ENCODE measurements around the gene SORCS1.

Gene SORCS1

DNA sequence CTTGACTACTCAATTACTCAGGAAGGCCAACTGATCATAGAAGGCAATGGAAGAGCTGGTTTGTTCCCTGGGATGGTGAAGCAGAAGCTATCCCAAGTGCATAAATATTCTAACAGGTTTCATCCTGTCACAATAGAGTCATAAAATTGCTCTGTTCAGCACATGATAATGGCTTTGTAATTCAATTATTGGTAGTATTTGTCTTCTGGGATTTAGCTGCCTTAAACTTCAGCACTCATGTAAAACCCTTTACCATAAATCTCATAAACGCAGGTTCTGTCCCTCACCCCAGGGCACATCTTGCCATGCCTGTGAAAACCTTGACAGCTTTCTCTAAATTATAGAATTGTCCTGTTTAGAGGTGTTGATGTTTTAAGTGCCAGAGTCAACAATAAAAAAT lies 417.6 kb downstream of the SORCS1 start:
- DNase-seq (ENCODE audit: low spot score) = no peak

DNA sequence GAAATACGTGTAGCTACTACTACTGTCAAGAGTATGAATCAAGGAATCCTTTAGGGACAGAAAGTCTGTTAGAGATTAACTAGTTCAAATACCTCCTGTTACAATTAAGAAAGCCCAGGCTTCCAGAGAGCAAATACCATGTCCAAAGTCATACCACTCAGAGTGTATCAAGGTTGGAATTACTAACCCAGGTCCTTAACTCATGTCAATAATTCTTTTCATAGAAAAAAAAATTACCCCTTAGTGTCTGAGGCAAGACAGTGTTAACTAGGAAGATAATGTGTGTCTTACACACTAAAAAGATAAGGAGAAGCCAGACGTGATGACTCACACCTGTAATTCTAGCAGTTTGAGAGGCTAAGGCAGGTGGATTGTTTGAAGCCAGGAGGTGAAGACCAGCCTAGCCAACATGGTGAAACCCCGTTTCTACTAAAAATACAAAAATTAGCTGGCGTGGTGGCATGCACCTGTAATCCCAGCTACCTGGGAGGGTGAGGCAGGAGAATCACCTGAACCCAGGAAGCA lies 423.4 kb downstream of the SORCS1 start:
- no peak for DNase-seq (ENCODE audit: low spot score)

DNA sequence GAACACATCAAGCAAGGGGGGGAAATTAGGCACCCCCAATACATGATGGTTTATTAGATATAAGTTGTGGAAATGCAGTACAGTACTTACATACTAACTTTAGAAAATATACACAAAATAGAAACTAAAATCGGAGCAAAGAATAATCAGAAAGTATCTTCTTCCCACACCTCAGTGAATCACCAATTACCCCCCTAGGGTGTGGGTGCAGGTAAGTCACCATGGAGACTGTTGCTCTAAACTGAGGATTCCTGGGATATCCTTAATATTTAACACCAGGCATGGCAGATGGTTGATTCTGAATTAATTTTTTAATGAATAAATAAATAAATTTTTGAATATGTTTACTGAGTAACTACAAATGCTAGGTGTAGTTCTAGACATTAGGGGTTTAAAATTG lies 424.4 kb downstream of the SORCS1 start:
- no peak for DNase-seq (ENCODE audit: low spot score)

DNA sequence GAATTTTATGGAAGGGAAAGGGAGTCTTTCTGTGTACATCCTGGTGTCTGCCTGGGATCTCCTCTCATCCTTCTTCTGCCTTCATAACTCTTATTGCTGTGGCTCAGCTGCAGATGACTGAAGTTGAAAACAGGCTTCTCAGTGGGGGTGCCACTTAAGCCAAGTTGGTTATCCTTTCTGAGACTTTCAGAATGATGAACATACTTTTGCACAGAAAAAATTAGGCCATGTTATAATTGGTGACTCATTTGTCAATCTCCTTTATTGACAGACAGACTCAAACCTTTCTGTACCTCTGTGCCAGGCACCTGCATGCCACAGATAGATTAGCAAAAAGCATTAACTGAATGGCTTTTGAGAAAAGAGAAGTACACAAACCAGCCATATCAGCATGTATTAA lies 430.3 kb downstream of the SORCS1 start:
- no peak for DNase-seq (ENCODE audit: low spot score)

DNA sequence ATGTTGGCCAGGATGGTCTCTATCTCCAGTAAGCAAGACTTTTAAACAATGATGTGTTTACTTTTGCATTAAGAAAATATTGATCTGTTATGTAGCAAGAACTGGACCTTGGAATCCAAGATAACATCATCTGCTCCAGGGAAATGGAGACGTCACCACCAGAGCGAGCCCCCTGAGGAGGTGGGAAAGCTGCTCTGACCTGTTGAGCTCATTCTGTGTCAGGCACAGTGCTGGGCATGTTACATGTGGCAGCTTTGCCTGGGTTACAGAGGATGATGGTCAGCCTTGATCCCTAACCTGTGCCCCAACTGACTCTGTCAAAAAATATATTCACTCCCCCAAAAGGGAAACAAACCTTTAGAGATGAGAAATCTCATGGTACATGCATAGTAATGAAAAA lies 436.3 kb downstream of the SORCS1 start:
- DNase-seq (ENCODE audit: low spot score) = no peak

DNA sequence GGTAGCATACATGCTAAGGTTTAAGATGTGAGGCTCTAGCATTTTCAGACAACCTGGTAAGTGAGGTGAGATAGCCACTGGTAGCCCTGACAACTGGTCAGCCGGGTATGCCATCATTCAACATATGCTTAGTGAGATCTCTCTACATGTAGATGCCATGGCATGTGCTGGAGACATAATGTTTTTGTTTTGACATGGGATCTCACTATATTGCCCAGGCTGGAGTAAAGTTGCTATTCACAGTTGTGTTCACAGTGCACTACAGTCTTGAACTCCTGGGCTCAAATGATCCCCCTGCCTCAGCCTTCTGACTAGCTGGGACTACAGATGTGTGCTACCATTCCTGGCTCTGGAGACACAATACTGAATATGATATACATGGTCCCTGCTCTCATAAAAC lies 437.3 kb downstream of the SORCS1 start:
- no peak for DNase-seq (ENCODE audit: low spot score)

DNA sequence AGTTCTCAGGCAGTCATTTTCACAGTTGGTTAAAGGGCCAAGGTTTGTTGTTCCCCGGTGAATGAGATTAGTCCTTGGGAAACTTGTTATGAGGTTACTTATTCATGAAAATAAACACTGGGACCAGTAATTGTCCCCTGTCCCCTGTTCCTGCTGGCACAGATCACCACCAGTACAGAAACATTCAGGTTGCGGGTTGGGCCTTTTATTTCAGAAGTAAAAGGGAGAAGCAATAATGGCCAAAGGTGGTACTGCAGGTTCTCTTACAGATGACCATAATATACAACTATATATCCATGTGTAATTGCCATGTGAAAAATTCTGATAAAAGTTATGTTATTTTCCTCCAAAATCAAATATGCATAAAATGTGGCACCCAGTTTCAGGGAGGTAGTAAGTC lies 442.0 kb downstream of the SORCS1 start:
- no peak for DNase-seq (ENCODE audit: low spot score)

DNA sequence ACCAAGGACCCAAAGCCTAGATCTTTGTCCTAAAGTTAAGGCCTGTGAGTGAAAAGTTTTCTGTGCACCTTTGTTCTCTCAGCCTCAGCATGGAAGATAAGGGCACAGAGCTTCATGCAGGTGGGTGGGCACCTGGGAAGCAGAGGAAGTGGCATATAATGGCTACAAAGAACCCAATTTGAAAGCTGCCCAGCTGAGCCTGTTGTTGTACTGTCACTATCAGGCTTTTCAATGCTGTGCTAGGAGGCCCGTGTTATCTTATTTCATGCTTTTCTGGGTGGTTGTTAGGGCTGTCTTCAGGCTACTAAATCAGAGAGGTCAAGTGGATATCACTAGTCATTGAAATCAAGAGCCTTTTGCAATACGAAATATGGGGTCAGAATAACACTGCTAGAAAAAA lies 443.8 kb downstream of the SORCS1 start:
- DNase-seq (ENCODE audit: low spot score) = no peak

DNA sequence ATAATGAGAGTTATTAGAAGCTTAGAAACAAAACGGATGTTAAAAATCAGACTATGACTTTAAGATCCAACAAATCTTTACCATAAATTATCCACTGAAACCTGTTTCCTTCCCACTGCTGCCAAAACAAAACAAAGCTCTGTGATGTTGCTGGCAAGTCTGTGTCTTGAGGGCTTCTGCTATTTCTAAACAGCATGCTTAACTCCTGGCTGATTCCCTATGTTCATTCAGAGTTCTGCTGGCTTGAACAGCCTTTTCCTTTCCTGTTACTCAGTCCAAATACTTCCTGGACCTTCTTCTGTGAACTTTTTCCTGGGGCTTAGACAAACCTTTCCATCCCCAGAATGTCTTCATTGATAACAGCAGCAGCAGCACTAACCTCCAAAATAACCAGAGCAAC lies 448.1 kb downstream of the SORCS1 start:
- DNase-seq (ENCODE audit: low spot score) = no peak

DNA sequence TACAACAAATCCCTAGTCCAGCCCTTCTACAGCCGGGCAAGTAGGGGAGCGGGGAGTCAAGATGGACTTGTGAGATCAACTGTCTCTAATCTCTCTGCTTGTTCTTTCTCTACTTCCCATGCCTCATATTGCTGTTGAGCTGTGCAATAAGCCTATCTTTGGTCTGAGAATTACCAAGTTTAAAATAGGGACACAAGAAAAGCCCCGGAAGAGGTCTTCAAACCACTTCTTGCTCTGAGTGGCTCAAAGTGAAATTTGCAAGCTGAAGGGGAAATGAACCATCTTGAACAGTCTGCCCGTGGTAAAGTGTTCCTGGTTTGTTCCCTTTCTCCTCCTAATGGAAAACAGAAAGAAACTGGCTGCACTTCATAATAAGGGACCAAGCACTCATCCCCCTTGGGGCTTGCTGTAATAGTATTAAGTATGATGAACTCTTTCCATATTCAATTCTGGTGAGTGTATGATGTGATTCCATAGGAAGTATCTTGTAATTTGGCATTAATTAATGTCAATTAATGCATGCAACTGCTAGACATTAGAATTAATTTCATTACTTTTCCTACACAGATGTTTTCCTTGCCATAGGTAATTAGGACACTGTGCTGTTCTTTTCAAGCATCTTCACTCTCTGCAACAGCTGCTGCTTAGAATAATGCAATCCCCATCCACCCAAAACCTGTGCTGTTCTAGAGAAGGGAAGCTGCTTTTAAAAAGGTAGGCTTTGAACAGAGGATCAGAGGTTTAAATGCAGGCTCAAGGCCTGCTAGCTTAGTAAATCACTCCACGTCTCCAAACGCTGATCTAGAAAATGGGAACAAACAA lies 449.6 kb downstream of the SORCS1 start:
- DNase-seq (ENCODE audit: low spot score) = peak; percentile 50

DNA sequence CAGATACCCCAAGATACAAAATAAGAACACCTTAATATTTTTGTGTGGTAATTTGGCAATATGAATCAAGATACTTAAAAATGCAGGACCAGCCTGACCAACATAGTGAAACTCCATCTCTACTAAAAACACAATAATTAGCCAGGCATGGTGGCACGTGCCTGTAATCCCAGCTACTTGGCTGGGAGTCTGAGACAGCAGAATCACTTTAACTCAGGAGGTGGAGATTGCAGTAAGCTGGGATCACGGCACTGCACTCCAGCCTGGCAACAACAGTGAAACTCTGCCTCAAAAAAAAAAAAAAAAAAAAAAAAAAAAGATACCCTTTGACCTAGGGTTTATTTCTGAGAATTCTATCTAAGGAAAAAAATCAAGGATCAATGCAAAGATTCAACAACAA lies 450.7 kb downstream of the SORCS1 start:
- no peak for DNase-seq (ENCODE audit: low spot score)

DNA sequence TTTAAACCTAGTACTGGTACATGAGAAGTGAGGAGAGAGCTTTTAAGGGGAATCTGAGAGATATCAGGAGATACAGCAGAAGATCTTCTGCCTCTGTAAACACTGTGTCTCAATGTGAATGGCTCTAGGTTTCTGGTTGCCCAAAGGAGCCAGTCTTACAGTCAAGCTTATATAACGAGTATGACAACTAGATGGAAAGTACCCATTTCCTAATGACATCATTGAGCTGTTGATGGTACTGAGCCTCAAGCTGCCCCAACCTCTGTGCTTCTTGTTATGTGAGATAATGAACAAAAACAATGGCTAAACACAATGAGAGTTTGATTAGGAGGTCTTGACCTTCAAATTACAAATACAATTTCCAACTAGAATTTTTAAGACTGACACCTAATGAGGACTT lies 451.5 kb downstream of the SORCS1 start:
- no peak for DNase-seq (ENCODE audit: low spot score)

DNA sequence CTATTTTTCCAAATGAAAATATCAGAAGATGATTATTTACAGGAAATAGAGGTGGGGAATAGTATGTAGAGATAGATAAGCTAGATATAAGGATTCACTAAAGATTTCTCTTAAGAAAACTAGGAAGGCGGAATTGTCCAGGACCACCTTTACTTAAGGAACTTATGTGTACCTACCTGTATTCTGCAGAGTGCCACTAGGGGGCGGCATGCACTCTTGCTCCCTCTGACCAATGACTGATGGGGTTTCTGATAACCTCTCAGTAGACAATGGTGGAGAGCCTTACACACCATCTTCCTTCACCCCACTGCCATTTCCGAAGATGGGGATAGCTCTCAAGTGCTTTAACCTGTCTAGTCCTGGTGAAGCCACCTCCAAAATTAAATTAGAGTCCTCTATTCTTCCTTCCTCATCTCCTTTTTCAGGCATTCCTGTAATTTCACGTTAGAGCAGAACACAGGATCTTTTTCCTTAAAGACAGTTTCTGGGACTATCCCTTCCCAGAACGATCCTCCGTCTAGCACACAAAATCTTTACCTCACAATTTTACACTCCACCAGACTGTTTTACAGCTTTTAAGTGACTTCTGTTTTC lies 453.1 kb downstream of the SORCS1 start:
- DNase-seq (ENCODE audit: low spot score) = peak; percentile 22

DNA sequence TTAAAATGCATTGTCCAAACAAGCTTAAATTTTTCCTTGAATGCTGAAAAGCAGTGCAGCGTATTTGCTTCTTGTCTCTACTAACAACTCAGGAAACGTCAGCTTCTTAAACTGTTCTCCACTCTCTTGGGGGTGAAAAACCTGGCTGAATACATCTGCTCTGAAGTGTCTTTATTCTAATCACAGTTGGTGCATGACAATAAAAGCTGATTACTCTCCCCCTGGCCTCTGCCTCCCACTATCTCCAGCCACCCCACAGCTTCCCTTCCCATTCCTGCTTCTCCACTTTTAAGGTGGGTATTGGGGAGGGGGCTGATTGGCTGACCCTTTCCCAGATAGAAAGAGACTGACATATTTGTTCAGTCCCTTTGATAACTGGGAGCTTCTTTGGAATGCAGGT lies 456.0 kb downstream of the SORCS1 start:
- no peak for DNase-seq (ENCODE audit: low spot score)

DNA sequence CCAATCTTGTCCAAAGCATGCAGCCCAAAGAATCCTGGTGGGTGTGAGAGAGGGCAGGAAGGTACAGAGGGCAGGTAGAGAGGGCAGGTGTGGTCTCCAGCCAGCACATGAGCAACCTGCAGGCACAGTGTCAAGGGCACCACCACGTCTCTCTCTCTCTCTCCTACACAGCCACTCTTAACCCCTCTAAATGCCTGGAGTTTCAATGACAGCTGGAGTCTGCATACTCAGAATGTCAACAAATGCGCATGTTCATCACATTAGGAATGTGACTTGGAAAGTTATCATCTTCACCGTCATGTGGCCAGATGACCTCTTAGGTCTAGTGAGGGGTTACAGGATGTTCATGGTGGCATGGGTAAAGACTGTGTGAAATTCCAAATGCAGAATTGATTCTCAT lies 456.8 kb downstream of the SORCS1 start:
- no peak for DNase-seq (ENCODE audit: low spot score)

DNA sequence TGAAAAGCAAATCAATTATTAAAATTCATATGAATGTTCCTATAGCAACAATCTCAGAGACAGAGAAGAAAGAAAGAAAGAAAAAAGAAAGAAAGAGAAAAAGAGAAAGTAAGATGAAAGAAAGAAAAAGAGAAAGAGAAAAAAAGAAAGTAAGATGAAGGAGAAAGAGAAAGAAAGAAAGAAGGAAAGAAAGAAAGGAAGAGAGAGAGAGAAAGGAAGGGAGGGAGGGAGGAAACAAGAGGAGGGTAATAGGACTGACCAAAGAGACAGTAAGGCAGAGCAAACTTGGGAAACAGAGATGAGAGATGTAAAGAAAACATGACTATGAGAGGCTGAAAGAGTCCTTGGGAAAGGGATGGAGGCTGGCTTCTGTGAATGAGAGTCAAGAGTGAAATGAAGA lies 458.4 kb downstream of the SORCS1 start:
- DNase-seq (ENCODE audit: low spot score) = no peak

DNA sequence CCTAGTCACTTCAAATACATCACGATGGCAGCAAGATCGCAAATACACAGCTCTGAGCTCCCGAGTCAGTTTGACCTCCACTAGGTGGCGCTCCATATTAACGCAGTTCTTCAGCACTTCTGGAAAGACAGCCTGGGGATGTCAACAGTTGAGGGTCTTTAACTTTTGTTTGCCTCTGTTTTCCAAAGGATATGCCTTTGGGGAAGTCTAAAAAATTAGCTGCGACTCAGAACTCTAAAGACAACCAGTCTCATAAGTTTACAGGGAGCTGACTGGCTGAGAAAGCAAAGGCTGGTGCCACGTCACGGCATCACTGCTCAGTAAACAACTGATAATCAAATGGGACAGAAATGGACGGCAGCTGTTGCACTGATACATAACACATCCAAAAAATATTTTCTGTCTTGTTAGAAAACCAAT lies 458.8 kb downstream of the SORCS1 start:
- DNase-seq (ENCODE audit: low spot score) = peak; percentile 82

DNA sequence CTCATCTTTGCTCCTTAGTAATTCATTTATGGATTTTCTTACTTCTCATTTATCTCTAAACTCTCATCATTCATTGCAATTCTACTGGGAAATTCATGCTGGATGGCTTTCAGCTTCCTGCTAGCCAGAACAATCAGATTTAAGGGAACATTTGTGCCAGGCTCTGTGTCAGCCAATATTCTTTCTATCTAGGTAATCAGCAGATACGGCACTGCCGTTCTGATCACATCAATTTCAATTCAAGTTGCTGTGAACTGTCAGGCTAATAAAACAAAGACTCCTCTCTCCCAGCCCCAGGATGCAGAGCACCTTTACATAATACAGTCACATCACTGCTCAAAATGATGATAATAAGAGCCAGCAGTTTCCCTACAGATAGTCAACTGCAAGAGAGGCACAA lies 468.3 kb downstream of the SORCS1 start:
- no peak for DNase-seq (ENCODE audit: low spot score)

DNA sequence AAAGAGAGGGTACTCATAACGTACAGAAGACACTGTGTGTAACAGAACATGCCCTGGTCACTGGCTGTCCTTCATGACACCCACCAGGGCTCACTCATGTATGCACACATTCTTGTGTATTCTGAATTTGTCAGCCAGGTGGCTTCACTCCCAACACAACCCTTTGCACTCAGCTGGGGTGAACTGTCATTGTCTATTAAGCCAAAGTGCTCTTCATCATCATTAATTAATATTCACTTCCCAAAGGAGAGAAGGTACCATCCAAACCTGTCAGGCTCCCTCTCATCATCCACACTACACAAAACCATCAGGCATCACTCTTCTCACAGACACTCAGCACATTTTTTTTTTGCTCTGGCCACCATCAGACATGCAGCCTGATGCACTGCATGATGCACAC lies 469.8 kb downstream of the SORCS1 start:
- DNase-seq (ENCODE audit: low spot score) = no peak

DNA sequence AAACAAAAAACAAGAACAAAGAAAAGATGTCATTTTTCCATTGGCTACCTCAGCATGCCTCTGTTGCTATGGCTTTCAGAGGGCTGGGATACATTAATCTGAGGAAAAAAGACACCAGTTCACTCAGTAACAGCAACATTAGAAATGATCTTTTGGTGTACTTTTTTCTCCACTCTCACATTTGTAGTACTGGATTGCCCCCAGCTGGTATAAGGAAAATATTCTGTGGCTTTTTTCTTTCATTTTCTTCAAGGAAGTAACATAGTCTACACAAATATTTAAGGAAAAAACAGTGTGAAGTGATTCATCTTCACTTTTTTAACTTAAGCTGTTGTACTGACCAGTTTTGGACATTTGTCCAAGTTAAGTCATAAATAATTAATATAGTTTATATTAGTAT lies 482.3 kb downstream of the SORCS1 start:
- peak; percentile 54 for DNase-seq (ENCODE audit: low spot score)

DNA sequence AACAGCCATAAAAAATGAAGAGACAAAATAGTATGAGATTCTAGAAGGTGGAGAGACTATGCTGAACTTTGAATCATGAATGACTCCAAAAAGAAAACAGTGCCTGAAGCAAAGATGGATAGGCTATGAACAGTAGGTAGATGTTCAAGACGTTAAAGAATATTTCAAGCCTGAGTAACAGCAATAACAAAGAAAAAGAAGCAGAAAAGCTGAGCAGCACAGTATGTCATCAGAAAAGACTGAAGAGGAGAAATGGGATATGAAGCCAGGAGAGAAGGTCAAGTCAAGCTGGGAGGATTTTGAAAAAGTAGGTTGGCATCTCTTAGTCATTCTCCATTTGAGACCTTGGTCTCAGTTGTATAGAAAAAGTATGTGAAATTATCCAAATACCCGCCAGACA lies 484.4 kb downstream of the SORCS1 start:
- no peak for DNase-seq (ENCODE audit: low spot score)

DNA sequence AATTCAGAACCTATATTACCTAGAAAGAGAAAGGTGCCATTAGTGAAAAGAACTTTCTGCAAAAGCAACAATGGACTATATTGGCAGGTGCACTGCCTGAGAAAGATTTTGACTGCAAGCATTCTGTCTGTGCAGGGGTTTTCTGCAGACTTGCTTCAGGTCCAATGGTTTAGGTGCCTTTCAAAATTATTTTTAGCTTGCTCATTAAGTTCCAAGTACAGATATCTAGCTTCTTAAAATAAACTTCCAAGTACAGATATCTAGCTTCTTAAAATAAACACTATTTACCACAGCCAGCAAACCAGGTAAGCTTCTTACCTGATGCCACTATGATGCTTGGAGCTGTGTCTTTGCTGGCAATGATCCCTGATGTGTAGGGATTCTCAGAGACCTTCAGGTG lies 485.2 kb downstream of the SORCS1 start:
- no peak for DNase-seq (ENCODE audit: low spot score)

DNA sequence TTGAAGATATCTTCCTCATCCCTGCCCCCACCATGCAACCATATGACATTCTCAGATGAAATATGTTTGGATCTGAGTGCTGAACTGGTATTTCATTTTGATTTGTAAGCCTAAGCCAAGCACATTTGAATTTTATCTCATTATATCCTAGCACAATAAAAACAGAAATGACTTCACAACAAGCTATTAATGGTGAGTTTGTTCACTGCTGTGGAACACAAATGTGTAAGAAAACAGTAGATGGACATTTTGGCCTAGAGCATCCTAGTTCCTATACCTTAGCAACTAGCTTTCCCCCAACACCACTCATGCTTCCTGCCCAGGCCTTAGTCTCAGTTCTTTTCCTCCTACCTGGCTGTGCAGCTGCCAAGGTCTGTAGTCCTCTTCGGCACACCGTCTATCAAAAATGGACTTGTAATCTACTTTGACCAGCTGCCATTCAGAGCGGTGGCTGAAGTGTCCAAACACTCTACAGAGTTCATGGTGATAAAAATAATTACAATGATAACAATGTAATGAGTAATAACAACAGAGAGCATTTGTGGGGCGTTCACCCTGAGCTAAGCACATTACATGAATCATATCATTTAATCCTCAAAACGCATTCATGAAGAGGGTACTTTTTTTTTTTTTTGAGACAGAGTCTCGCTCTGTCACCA lies 491.9 kb downstream of the SORCS1 start:
- no peak for DNase-seq (ENCODE audit: low spot score)

Data from pons (tissue), 1 donor.